A549 (cell line): Measurements from ENCODE around the gene FILIP1L.

Experiments used
- BHLHE40 ChIP-seq: IDR thresholded peaks from 2 replicates; pipeline ENCODE4 v1.6.1; 2012; ENCODE audit warnings: low read depth, low read length, inconsistent platforms
- CTCF ChIP-seq: fragments of >200 bp; sonication (Bioruptor Twin); formaldehyde crosslinking; IDR thresholded peaks from 3 replicates; pipeline ENCODE4 v1.5.1; 2016
- ELK1 ChIP-seq: fragments of 150-350 bp; IDR thresholded peaks from 2 replicates; pipeline ENCODE4 v1.6.1; 2014; ENCODE audit warnings: low read depth, mild to moderate bottlenecking, low read length
- EP300 ChIP-seq, 2 experiments: fragments of >200 bp; sonication (Bioruptor Twin); formaldehyde crosslinking; IDR thresholded peaks; 2 replicates in 1 of 2; 3 replicates in 1 of 2; pipeline ENCODE4 v1.6.1; 2016 to 2017
- MAX ChIP-seq: IDR thresholded peaks from 2 replicates; pipeline ENCODE4 v1.6.1; 2012
- MAZ ChIP-seq: fragments of 150-350 bp; IDR thresholded peaks from 2 replicates; pipeline ENCODE4 v1.6.1; 2014; ENCODE audit warnings: antibody characterized with exemption, low read depth, low read length, borderline replicate concordance
- MYC ChIP-seq: IDR thresholded peaks from 2 replicates; pipeline ENCODE4 v1.6.1; 2012; ENCODE audit warnings: mild to moderate bottlenecking, inconsistent platforms, low read length, improper control_type of control experiment, borderline replicate concordance
- NFE2L2 ChIP-seq: fragments of 150-350 bp; conservative IDR thresholded peaks from 2 replicates; pipeline ENCODE4 v1.6.1; 2014; ENCODE audit warnings: low read length
- POLR2A ChIP-seq: IDR thresholded peaks from 2 replicates; pipeline ENCODE4 v1.6.1; 2012; ENCODE audit warnings: mild to moderate bottlenecking, low read length
- RARB ChIP-seq: fragments of 250-450 bp; sonication (Bioruptor Pico); IDR thresholded peaks from 2 replicates; pipeline ENCODE4 v1.8.0; 2021; ENCODE audit warnings: mild to moderate bottlenecking, moderate library complexity
- RCOR1 ChIP-seq: fragments of 150-350 bp; IDR thresholded peaks from 2 replicates; pipeline ENCODE4 v1.6.1; 2014; ENCODE audit warnings: antibody characterized with exemption, low read length, low read depth

- TF ChIP-seq RARB (CRISPR knock-in tag) (no peak), CTCF (no peak), POLR2A (no peak), BHLHE40 (no peak), MAX (no peak), EP300 (IDR thresholded peaks at IDR 0.05) (no peak), RCOR1 (no peak), ELK1 (no peak), MAZ (no peak), MYC (no peak), NFE2L2 (no peak)
Observed at GRCh38 chr3:100086401-100086800, 27.9 kb downstream of the FILIP1L start.
